GM12878 (cell line): Measurements from ENCODE around the gene MRPL37. TPM values are rescaled to one million over a fixed set of nuclear protein-coding genes. Genes with fewer than 3 reads are reported as not detected.
A peak's percentile ranks its signal among the peaks of the same experiment; 100 is the strongest.

Source experiments
- ATAC-seq: fragments of 200-7000 bp; cut with Tn5 transposase; 3 replicates; pipeline ENCODE4 v1.9.1; 2020; ENCODE audit warnings: mild to moderate bottlenecking, moderate library complexity
- BruUV-seq: library from RNA; stranded (reverse); fragments of 400-500 nt; replicated peaks from 2 replicates; lab custom pipeline; 2021; lab: Mats Ljungman, UMichigan
- CTCF ChIA-PET: fragments of 300-600 bp; sonication (Branson Sonifier 250); formaldehyde crosslinking; extraction: SDS; loops from one replicate; lab custom pipeline; 2021; ENCODE audit warnings: inconsistent platforms; lab: Yijun Ruan, JAX
- POLR2A ChIA-PET: fragments of 350-600 bp; formaldehyde crosslinking; extraction: SDS; loops from one replicate; lab custom pipeline; 2021; ENCODE audit warnings: inconsistent platforms; lab: Charles Lee
- RAD21 ChIA-PET: fragments of 300-600 bp; sonication (Branson Sonifier 250); formaldehyde crosslinking; loops from one replicate; lab custom pipeline; 2023; ENCODE audit warnings: antibody characterized with exemption; ENCODE audit not compliant: unreplicated experiment; lab: Charles Lee
- SMC1A ChIA-PET: fragments of 300-600 bp; sonication (Branson Sonifier 250); formaldehyde crosslinking; loops from one replicate; lab custom pipeline; 2023; ENCODE audit not compliant: unreplicated experiment, uncharacterized antibody; lab: Charles Lee
- DNase-seq: peaks from one replicate; pipeline ENCODE4 v3.0.0-alpha.2; 2011; ENCODE audit warnings: low read depth, low spot score
- FAIRE-seq: peaks from 3 replicates; lab custom pipeline; 2011; peaks lifted over from hg19 to GRCh38; lab: Jason Lieb, UNC
- H2AFZ ChIP-seq: 2 replicates; pipeline ENCODE4 v1.6.0; 2011; ENCODE audit warnings: low read depth, low read length, control low read depth; ENCODE audit not compliant: control insufficient read depth
- H3K27ac ChIP-seq: 2 replicates; pipeline ENCODE4 v1.5.1; 2011; ENCODE audit warnings: control low read depth; ENCODE audit not compliant: control insufficient read depth, insufficient read depth
- H3K27me3 ChIP-seq, 2 experiments: replicated peaks in 1 of 2; 2 replicates each; pipeline versions ENCODE4 v1.6.0 to v1.6.1; 2011; ENCODE audit warnings: low read length in 1 of 2; ENCODE audit not compliant: control insufficient read depth in 2 of 2, insufficient read depth in 2 of 2
- H3K36me3 ChIP-seq, 2 experiments: 2 replicates each; pipeline ENCODE4 v1.5.1; 2011; ENCODE audit warnings: low read length in 1 of 2; ENCODE audit not compliant: control insufficient read depth in 2 of 2, insufficient read depth in 2 of 2
- H3K4me1 ChIP-seq: 2 replicates; pipeline ENCODE4 v1.6.1; 2011; ENCODE audit warnings: mild to moderate bottlenecking, low read length, moderate library complexity, mixed read lengths; ENCODE audit not compliant: control insufficient read depth, insufficient read depth
- H3K4me2 ChIP-seq: 2 replicates; pipeline ENCODE4 v1.6.0; 2011; ENCODE audit warnings: control low read depth; ENCODE audit not compliant: control insufficient read depth, insufficient read depth
- H3K4me3 ChIP-seq: fragments of 200-600 bp; sonication (generic); 2 replicates; pipeline ENCODE4 v1.5.1; 2016
- H3K79me2 ChIP-seq: 2 replicates; pipeline ENCODE4 v1.6.0; 2011; ENCODE audit warnings: low read length; ENCODE audit not compliant: control insufficient read depth, insufficient read depth
- H3K9ac ChIP-seq: 2 replicates; pipeline ENCODE4 v1.8.0; 2011; ENCODE audit warnings: low read length, control low read depth, mixed read lengths; ENCODE audit not compliant: control insufficient read depth, insufficient read depth
- H3K9me3 ChIP-seq: replicated peaks from 3 replicates; pipeline ENCODE4 v1.5.1; 2011; ENCODE audit warnings: mild to moderate bottlenecking, low read length; ENCODE audit not compliant: control insufficient read depth, insufficient read depth
- H4K20me1 ChIP-seq: 2 replicates; pipeline ENCODE4 v1.6.0; 2011; ENCODE audit not compliant: control insufficient read depth, insufficient read depth
- CBX5 ChIP-seq: sonication (generic); IDR thresholded peaks from 2 replicates; pipeline ENCODE4 v1.6.1; 2016; ENCODE audit warnings: low read depth, moderate library complexity, mild to moderate bottlenecking, inconsistent platforms
- ELK1 ChIP-seq: IDR thresholded peaks from 2 replicates; pipeline ENCODE4 v1.6.1; 2012; ENCODE audit warnings: low read depth, low read length, improper control_type of control experiment
- EZH2 ChIP-seq: IDR thresholded peaks from 2 replicates; pipeline ENCODE4 v1.6.1; 2012; ENCODE audit warnings: low read depth, mild to moderate bottlenecking, control low read depth, inconsistent platforms, low read length, borderline replicate concordance; ENCODE audit not compliant: control insufficient read depth
- FOS ChIP-seq: IDR thresholded peaks from 3 replicates; pipeline ENCODE4 v1.6.1; 2011; ENCODE audit warnings: borderline replicate concordance; ENCODE audit not compliant: insufficient read length; ENCODE audit errors: extremely low read depth
- FOXK2 ChIP-seq: fragments of 450-650 bp; IDR thresholded peaks from 2 replicates; pipeline ENCODE4 v1.6.1; 2017; ENCODE audit warnings: mild to moderate bottlenecking, moderate library complexity
- FOXM1 ChIP-seq: IDR thresholded peaks from 2 replicates; pipeline ENCODE4 v1.6.1; 2012; ENCODE audit warnings: low read depth, mild to moderate bottlenecking, inconsistent platforms, low read length, moderate library complexity
- HDGF ChIP-seq: fragments of 450-650 bp; IDR thresholded peaks from 2 replicates; pipeline ENCODE4 v1.6.1; 2016; ENCODE audit warnings: antibody characterized with exemption
- IRF3 ChIP-seq: fragments of 450-650 bp; IDR thresholded peaks from 2 replicates; pipeline ENCODE4 v1.6.1; 2014; ENCODE audit warnings: mild to moderate bottlenecking
- KDM1A ChIP-seq: fragments of 200-600 bp; sonication (generic); IDR thresholded peaks from 2 replicates; pipeline ENCODE4 v1.6.1; 2016; ENCODE audit warnings: borderline replicate concordance
- MYC ChIP-seq: IDR thresholded peaks from 2 replicates; pipeline ENCODE4 v1.6.1; 2011; ENCODE audit warnings: mild to moderate bottlenecking, low read length, moderate library complexity, inconsistent platforms; ENCODE audit not compliant: insufficient read depth, insufficient replicate concordance, insufficient read length, severe bottlenecking
- PML ChIP-seq: IDR thresholded peaks from 2 replicates; pipeline ENCODE4 v1.6.1; 2012; ENCODE audit warnings: low read length, inconsistent platforms
- POLR2A ChIP-seq: IDR thresholded peaks from 2 replicates; pipeline ENCODE4 v1.6.1; 2011; ENCODE audit warnings: low read depth, mild to moderate bottlenecking, low read length
- POLR2AphosphoS2 ChIP-seq: IDR thresholded peaks from 2 replicates; pipeline ENCODE4 v1.6.1; 2011; ENCODE audit warnings: low read depth, mild to moderate bottlenecking, low read length, improper control_type of control experiment, moderate library complexity
- RB1 ChIP-seq: fragments of 450-650 bp; formaldehyde crosslinking; IDR thresholded peaks from 2 replicates; pipeline ENCODE4 v1.6.1; 2017; ENCODE audit warnings: mild to moderate bottlenecking, borderline replicate concordance
- RFX5 ChIP-seq: IDR thresholded peaks from 2 replicates; pipeline ENCODE4 v1.6.1; 2011; ENCODE audit warnings: low read depth, low read length, improper control_type of control experiment
- SIN3A ChIP-seq: IDR thresholded peaks from 2 replicates; pipeline ENCODE4 v1.6.1; 2012; ENCODE audit warnings: low read depth, low read length, improper control_type of control experiment
- SMARCA5 ChIP-seq: fragments of 450-650 bp; IDR thresholded peaks from 2 replicates; pipeline ENCODE4 v1.6.1; 2017; ENCODE audit warnings: mild to moderate bottlenecking
- YBX1 ChIP-seq: fragments of 450-650 bp; IDR thresholded peaks from 2 replicates; pipeline ENCODE4 v1.6.1; 2016; ENCODE audit warnings: antibody characterized with exemption
- ZBED1 ChIP-seq: IDR thresholded peaks from 2 replicates; pipeline ENCODE4 v1.6.1; 2016; ENCODE audit warnings: borderline replicate concordance
- ZBTB4 ChIP-seq: fragments of 450-650 bp; formaldehyde crosslinking; IDR thresholded peaks from 2 replicates; pipeline ENCODE4 v1.4.0; 2022; ENCODE audit warnings: mild to moderate bottlenecking, moderate library complexity
- WGBS: methylation state at CpG from one replicate; pipeline ENCODE4 v1.1.6; 2016; ENCODE audit warnings: low lambda C conversion rate; ENCODE audit not compliant: insufficient replicate concordance, insufficient coverage; ENCODE audit errors: missing lambda C conversion rate; 5-methylcytosine and 5-hydroxymethylcytosine counted together
- in situ Hi-C: fragments of 300-500 bp; cut with MboI; formaldehyde crosslinking; loops from 9 replicates; pipeline ENCODE4 v1.14.3; 2018; ENCODE audit warnings: mixed read lengths
- intact Hi-C: fragments of 100-400 bp; cut with micrococcal nuclease; formaldehyde crosslinking; loops from one replicate; pipeline ENCODE4 v1.14.2; 2022; ENCODE audit not compliant: unreplicated experiment
- polyA plus RNA-seq, 11 experiments: library from polyadenylated mRNA; depleted of rRNA in 4 of 11; unstranded in 6 of 11; stranded (reverse) in 5 of 11; fragments of >200 nt; fragmentation: Nextera tagmentation in 4 of 11; fragmentation: Illumina TruSeq in 1 of 11; extraction: Ambion mirVana in 4 of 11; extraction: Trizol in 1 of 11; gene quantifications; 1 replicate in 1 of 11; 2 replicates in 10 of 11; pipeline versions ENCODE4 v1.2.1 to v1.2.3, GENCODE V29; 2011 to 2016; ENCODE audit warnings: inconsistent platforms in 2 of 11, missing spikeins in 2 of 11, low read depth in 1 of 11
- total RNA-seq, 4 experiments: library from RNA; depleted of rRNA in 3 of 4; stranded (reverse); fragments of >200 nt in 3 of 4; fragmentation: Illumina TruSeq in 1 of 4; extraction: Trizol in 1 of 4; gene quantifications; 2 replicates each; pipeline versions ENCODE4 v1.2.1 to v1.2.3, GENCODE V29; 2013 to 2021

MRPL37 gene
- total and polyA plus RNA-seq, 10 of the 15 experiments (the other 5 are each of a cell fraction or from before 2014, with no cell fraction given): 41.4 to 217 (median 159) TPM

- TF ChIP-seq ELK1 (no peak), YBX1 (no peak), SIN3A (peak; percentile 73), EZH2 (no peak), SMARCA5 (no peak), FOXK2 (no peak), PML (no peak), POLR2A (peak; percentile 95), MYC (no peak), KDM1A (no peak)
Measured at GRCh38 chr1:54199765-54200518, at the start of gene MRPL37, which contains the start of gene CYB5RL (continued).

GRCh38 chr1:54151013-54151412 lies 49.0 kb upstream of the MRPL37 start:
- WGBS: 26% methylated on average over 5 of the region's 5 CpGs
- FAIRE-seq: no peak
- RAD21 ChIA-PET: no interaction called here
- in situ Hi-C loops: no loop called here
- H3K9ac ChIP-seq: no peak overlapping the region
- no peaks in the 10 kb centered on the region for H3K9me3 ChIP-seq
- CTCF ChIA-PET: no interaction called here
- SMC1A ChIA-PET: no interaction called here
- no peak overlapping the region for H3K4me3 ChIP-seq
- no peak for DNase-seq
- intact Hi-C loops: no loop called here
- no peaks in the 10 kb centered on the region for H3K27me3 ChIP-seq
- BruUV-seq: no TSS peak
- no peak overlapping the region for H2AFZ ChIP-seq
- ATAC-seq: no peak
- no peak overlapping the region for H3K4me2 ChIP-seq
- no peaks in the 10 kb centered on the region for H3K36me3 ChIP-seq
- H3K4me1 ChIP-seq: no peaks in the 10 kb centered on the region
- no peaks in the 10 kb centered on the region for H4K20me1 ChIP-seq
- no peaks in the 10 kb centered on the region for H3K79me2 ChIP-seq
- no peak overlapping the region for H3K27ac ChIP-seq
- POLR2A ChIA-PET: no interaction called here
- TF ChIP-seq POLR2AphosphoS2: no peak
- no peak for TF ChIP-seq ZBTB4
- TF ChIP-seq RFX5: no peak
- no peak for TF ChIP-seq FOXM1
- no peak for TF ChIP-seq IRF3
- TF ChIP-seq CBX5: no peak
- no peak for TF ChIP-seq FOS
- no peak for TF ChIP-seq RB1
- no peak for TF ChIP-seq ZBED1
- TF ChIP-seq HDGF: no peak
